Measurements from ENCODE around the gene UST. TPM values are rescaled to one million over a fixed set of nuclear protein-coding genes. Genes with fewer than 3 reads are reported as not detected.

Gene UST
- total and polyA plus RNA-seq, 7 experiments from 2014 or later = 0.35 to 2.6 (median 0.46) TPM; not detected in 2

GRCh38 chr6:148703900-148704299 lies 42.9 kb upstream of the UST start:
- Histone ChIP-seq H3K36me3 (ENCODE audit: control insufficient read depth in 2 of 3, insufficient read depth in 3 of 3, low read length in 3 of 3) (no peaks in the 10 kb centered on the region), H3K4me3 (ENCODE audit: low read length) (no peak overlapping the region), H3K27ac (ENCODE audit: low read depth, low read length) (no peak overlapping the region), H3K4me1 (ENCODE audit: control insufficient read depth in 2 of 2, insufficient read depth in 2 of 2, low read length in 2 of 2) (peaks cover 5 to 11% of the 10 kb centered on the region in 2 donors), H3K9me3 (ENCODE audit: control insufficient read depth in 2 of 3, low read length in 3 of 3) (no peaks in the 10 kb centered on the region), H3K27me3 (ENCODE audit: control insufficient read depth in 2 of 2, insufficient read depth in 2 of 2, low read length in 2 of 2) (no peaks in the 10 kb centered on the region)
- Mint-ChIP-seq H3K4me3 (no peak overlapping the region), H3K27ac (no peak overlapping the region), H3K27me3 (peaks cover 0 to 34% (median 18%) of the 10 kb centered on the region in 5 donors), H3K36me3 (peaks cover 0 to 7% (median 0%) of the 10 kb centered on the region in 5 donors), H3K9me3 (peaks cover 0 to 10% (median 2%) of the 10 kb centered on the region in 11 donors), H3K4me1 (peaks cover 7 to 10% (median 9%) of the 10 kb centered on the region in 7 donors)
- CTCF ChIA-PET = no interaction called here
- POLR2A ChIA-PET = no interaction called here
- no peak for ATAC-seq
- intact Hi-C loops (cut with micrococcal nuclease) = loop anchor here in 1 of 2 donors (5.0 kb wide), 1 partner anchor 58 kb away; no protein-coding TSS in a partner anchor
- DNase-seq = no peak

GRCh38 chr6:148704400-148705246 lies 42.2 kb upstream of the UST start:
- Mint-ChIP-seq H3K4me3 (no peak overlapping the region), H3K4me1 (peaks cover 7 to 10% (median 9%) of the 10 kb centered on the region in 7 donors), H3K9me3 (peaks cover 0 to 10% (median 2%) of the 10 kb centered on the region in 11 donors), H3K27ac (no peak overlapping the region), H3K27me3 (peaks cover 0 to 34% (median 25%) of the 10 kb centered on the region in 5 donors), H3K36me3 (peaks cover 0 to 7% (median 0%) of the 10 kb centered on the region in 5 donors)
- ATAC-seq = no peak
- Histone ChIP-seq H3K4me3 (ENCODE audit: low read length) (no peak overlapping the region), H3K27me3 (ENCODE audit: control insufficient read depth in 2 of 2, insufficient read depth in 2 of 2, low read length in 2 of 2) (no peaks in the 10 kb centered on the region), H3K36me3 (ENCODE audit: control insufficient read depth in 2 of 3, insufficient read depth in 3 of 3, low read length in 3 of 3) (no peaks in the 10 kb centered on the region), H3K4me1 (ENCODE audit: control insufficient read depth in 2 of 2, insufficient read depth in 2 of 2, low read length in 2 of 2) (peaks cover 5 to 11% of the 10 kb centered on the region in 2 donors), H3K9me3 (ENCODE audit: control insufficient read depth in 2 of 3, low read length in 3 of 3) (no peaks in the 10 kb centered on the region), H3K27ac (ENCODE audit: low read depth, low read length) (no peak overlapping the region)
- intact Hi-C loops (cut with micrococcal nuclease) = loop anchor here in 1 of 2 donors (5.0 kb wide), 1 partner anchor 58 kb away; no protein-coding TSS in a partner anchor
- no peak for DNase-seq
- CTCF ChIA-PET = no interaction called here
- POLR2A ChIA-PET = no interaction called here

- POLR2A ChIA-PET = no interaction called here
These were observed 38.1 kb upstream of the UST start for GRCh38 chr6:148708707-148709106.

GRCh38 chr6:148709577-148709976 lies 37.3 kb upstream of the UST start:
- Histone ChIP-seq H3K27ac (ENCODE audit: low read depth, low read length) (no peak overlapping the region), H3K4me1 (ENCODE audit: control insufficient read depth in 2 of 2, insufficient read depth in 2 of 2, low read length in 2 of 2) (no peaks in the 10 kb centered on the region), H3K36me3 (ENCODE audit: control insufficient read depth in 2 of 3, insufficient read depth in 3 of 3, low read length in 3 of 3) (no peaks in the 10 kb centered on the region), H3K4me3 (ENCODE audit: low read length) (no peak overlapping the region), H3K27me3 (ENCODE audit: control insufficient read depth in 2 of 2, insufficient read depth in 2 of 2, low read length in 2 of 2) (no peaks in the 10 kb centered on the region), H3K9me3 (ENCODE audit: control insufficient read depth in 2 of 3, low read length in 3 of 3) (no peaks in the 10 kb centered on the region)
- peaks cover 3 to 23% (median 6%) of the 10 kb centered on the region in 5 donors for H3K27me3 Mint-ChIP-seq
- H3K4me3 Mint-ChIP-seq = no peak overlapping the region
- no peak for ATAC-seq
- intact Hi-C loops (cut with micrococcal nuclease) = no loop called here
- H3K4me1 Mint-ChIP-seq = no peaks in the 10 kb centered on the region
- CTCF ChIA-PET = no interaction called here
- H3K9me3 Mint-ChIP-seq = peaks cover 0 to 17% (median 4%) of the 10 kb centered on the region in 11 donors
- POLR2A ChIA-PET = no interaction called here
- no peak overlapping the region for H3K27ac Mint-ChIP-seq
- no peaks in the 10 kb centered on the region for H3K36me3 Mint-ChIP-seq
- no peak for DNase-seq

More at GRCh38 chr6:148708707-148709106, 38.1 kb upstream of the UST start:
- intact Hi-C loops (cut with micrococcal nuclease) = no loop called here
- CTCF ChIA-PET = no interaction called here
- Histone ChIP-seq H3K36me3 (ENCODE audit: control insufficient read depth in 2 of 3, insufficient read depth in 3 of 3, low read length in 3 of 3) (no peaks in the 10 kb centered on the region), H3K27me3 (ENCODE audit: control insufficient read depth in 2 of 2, insufficient read depth in 2 of 2, low read length in 2 of 2) (no peaks in the 10 kb centered on the region), H3K4me1 (ENCODE audit: control insufficient read depth in 2 of 2, insufficient read depth in 2 of 2, low read length in 2 of 2) (no peaks in the 10 kb centered on the region), H3K4me3 (ENCODE audit: low read length) (no peak overlapping the region), H3K27ac (ENCODE audit: low read depth, low read length) (no peak overlapping the region), H3K9me3 (ENCODE audit: control insufficient read depth in 2 of 3, low read length in 3 of 3) (no peaks in the 10 kb centered on the region)
- Mint-ChIP-seq H3K4me1 (no peaks in the 10 kb centered on the region), H3K27ac (no peak overlapping the region), H3K9me3 (peaks cover 0 to 13% (median 3%) of the 10 kb centered on the region in 11 donors), H3K4me3 (no peak overlapping the region), H3K36me3 (no peaks in the 10 kb centered on the region), H3K27me3 (peaks cover 3 to 27% (median 6%) of the 10 kb centered on the region in 5 donors)
- DNase-seq = no peak
- ATAC-seq = no peak

- H3K9me3 Mint-ChIP-seq = peaks cover 2 to 17% (median 5%) of the 10 kb centered on the region in 11 donors
- no peaks in the 10 kb centered on the region for H3K36me3 Mint-ChIP-seq
- no peaks in the 10 kb centered on the region for H3K4me1 Mint-ChIP-seq
- Histone ChIP-seq H3K4me3 (ENCODE audit: low read length) (no peak overlapping the region), H3K27me3 (ENCODE audit: control insufficient read depth in 2 of 2, insufficient read depth in 2 of 2, low read length in 2 of 2) (no peaks in the 10 kb centered on the region), H3K36me3 (ENCODE audit: control insufficient read depth in 2 of 3, insufficient read depth in 3 of 3, low read length in 3 of 3) (no peaks in the 10 kb centered on the region), H3K9me3 (ENCODE audit: control insufficient read depth in 2 of 3, low read length in 3 of 3) (no peaks in the 10 kb centered on the region), H3K4me1 (ENCODE audit: control insufficient read depth in 2 of 2, insufficient read depth in 2 of 2, low read length in 2 of 2) (no peaks in the 10 kb centered on the region), H3K27ac (ENCODE audit: low read depth, low read length) (no peak overlapping the region)
- intact Hi-C loops (cut with micrococcal nuclease) = no loop called here
- ChIA-PET POLR2A (no interaction called here), CTCF (no interaction called here)
- peaks cover 0 to 22% (median 6%) of the 10 kb centered on the region in 5 donors for H3K27me3 Mint-ChIP-seq
- H3K27ac Mint-ChIP-seq = no peak overlapping the region
- ATAC-seq = no peak
- DNase-seq = no peak
- no peak overlapping the region for H3K4me3 Mint-ChIP-seq
These were observed 34.8 kb upstream of the UST start for GRCh38 chr6:148711833-148712654.

GRCh38 chr6:148713033-148713738 lies 33.6 kb upstream of the UST start:
- no peaks in the 10 kb centered on the region for H3K27me3 ChIP-seq (ENCODE audit: control insufficient read depth in 2 of 2, insufficient read depth in 2 of 2, low read length in 2 of 2)
- CTCF ChIA-PET = no interaction called here
- H3K4me1 Mint-ChIP-seq = no peaks in the 10 kb centered on the region
- no peak for ATAC-seq
- peaks cover 2 to 17% (median 5%) of the 10 kb centered on the region in 11 donors for H3K9me3 Mint-ChIP-seq
- no peaks in the 10 kb centered on the region for H3K4me1 ChIP-seq (ENCODE audit: control insufficient read depth in 2 of 2, insufficient read depth in 2 of 2, low read length in 2 of 2)
- DNase-seq = no peak
- no peaks in the 10 kb centered on the region for H3K36me3 Mint-ChIP-seq
- H3K27ac ChIP-seq (ENCODE audit: low read depth, low read length) = no peak overlapping the region
- H3K27ac Mint-ChIP-seq = no peak overlapping the region
- POLR2A ChIA-PET = no interaction called here
- peaks cover 0 to 20% (median 6%) of the 10 kb centered on the region in 5 donors for H3K27me3 Mint-ChIP-seq
- no peaks in the 10 kb centered on the region for H3K36me3 ChIP-seq (ENCODE audit: control insufficient read depth in 2 of 3, insufficient read depth in 3 of 3, low read length in 3 of 3)
- intact Hi-C loops (cut with micrococcal nuclease) = no loop called here
- no peak overlapping the region for H3K4me3 Mint-ChIP-seq
- no peak overlapping the region for H3K4me3 ChIP-seq (ENCODE audit: low read length)
- no peaks in the 10 kb centered on the region for H3K9me3 ChIP-seq (ENCODE audit: control insufficient read depth in 2 of 3, low read length in 3 of 3)
